ENCODE measurements around the gene ZFP91.

Gene ZFP91

DNA sequence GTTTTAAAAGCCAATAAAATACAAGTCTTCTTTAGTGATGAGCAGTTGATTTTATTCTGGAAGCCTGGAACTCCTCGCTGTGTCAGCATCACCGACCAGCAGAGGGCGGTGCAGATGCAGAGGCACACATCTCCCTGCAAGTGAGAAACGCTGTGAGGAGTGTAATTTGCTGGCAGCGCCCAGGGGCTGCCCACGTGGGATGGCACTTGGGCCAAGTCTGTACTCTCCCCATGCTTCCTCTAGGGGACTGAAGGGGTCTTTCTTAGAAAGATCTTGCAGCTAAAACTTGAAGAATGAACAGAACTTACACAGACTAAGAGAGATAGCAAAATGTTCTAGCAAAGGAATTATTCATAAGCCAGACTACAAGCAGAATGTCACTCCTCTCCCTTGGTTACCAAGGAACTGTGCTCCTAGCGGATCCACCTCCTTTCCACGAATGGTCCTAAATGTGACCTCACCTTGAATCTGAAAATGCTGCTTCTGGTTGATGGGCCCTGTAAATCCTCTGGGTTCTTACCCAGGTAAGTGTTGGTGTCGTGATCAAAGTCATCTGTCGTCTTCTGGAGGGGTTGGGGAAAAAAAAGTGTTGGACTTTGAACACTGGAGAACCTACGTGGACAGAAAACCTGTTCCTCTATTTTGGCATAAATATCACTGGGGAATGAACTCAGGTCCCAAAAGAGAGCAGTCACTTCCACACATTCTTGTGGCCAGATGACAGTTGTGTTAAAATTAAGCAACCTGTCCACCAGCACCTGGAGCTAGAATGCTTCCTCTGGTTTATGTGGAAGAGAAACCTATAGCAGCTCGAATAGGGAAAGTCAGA is 75.4 kb downstream of the ZFP91 start:
- no peak for TF ChIP-seq TAF1 (IDR thresholded peaks at IDR 0.05; ENCODE audit: borderline replicate concordance, insufficient read depth, low read length)
- TF ChIP-seq, protein P1, sequence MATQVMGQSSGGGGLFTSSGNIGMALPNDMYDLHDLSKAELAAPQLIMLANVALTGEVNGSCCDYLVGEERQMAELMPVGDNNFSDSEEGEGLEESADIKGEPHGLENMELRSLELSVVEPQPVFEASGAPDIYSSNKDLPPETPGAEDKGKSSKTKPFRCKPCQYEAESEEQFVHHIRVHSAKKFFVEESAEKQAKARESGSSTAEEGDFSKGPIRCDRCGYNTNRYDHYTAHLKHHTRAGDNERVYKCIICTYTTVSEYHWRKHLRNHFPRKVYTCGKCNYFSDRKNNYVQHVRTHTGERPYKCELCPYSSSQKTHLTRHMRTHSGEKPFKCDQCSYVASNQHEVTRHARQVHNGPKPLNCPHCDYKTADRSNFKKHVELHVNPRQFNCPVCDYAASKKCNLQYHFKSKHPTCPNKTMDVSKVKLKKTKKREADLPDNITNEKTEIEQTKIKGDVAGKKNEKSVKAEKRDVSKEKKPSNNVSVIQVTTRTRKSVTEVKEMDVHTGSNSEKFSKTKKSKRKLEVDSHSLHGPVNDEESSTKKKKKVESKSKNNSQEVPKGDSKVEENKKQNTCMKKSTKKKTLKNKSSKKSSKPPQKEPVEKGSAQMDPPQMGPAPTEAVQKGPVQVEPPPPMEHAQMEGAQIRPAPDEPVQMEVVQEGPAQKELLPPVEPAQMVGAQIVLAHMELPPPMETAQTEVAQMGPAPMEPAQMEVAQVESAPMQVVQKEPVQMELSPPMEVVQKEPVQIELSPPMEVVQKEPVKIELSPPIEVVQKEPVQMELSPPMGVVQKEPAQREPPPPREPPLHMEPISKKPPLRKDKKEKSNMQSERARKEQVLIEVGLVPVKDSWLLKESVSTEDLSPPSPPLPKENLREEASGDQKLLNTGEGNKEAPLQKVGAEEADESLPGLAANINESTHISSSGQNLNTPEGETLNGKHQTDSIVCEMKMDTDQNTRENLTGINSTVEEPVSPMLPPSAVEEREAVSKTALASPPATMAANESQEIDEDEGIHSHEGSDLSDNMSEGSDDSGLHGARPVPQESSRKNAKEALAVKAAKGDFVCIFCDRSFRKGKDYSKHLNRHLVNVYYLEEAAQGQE (IDR thresholded peaks at IDR 0.05; ENCODE audit: insufficient read depth in 1 of 2, low read depth in 2 of 2, low read length in 2 of 2): no peak
- TF ChIP-seq POLR2AphosphoS5 (IDR thresholded peaks at IDR 0.05; ENCODE audit: low read depth, low read length): no peak
- TF ChIP-seq FOXP2 (optimal IDR thresholded peaks at IDR 0.05; ENCODE audit: borderline replicate concordance, extremely low read depth, extremely low read length, insufficient read depth): no peak
- no peak for TF ChIP-seq SIN3A (IDR thresholded peaks at IDR 0.05; ENCODE audit: borderline replicate concordance, insufficient read depth, low read length)

DNA sequence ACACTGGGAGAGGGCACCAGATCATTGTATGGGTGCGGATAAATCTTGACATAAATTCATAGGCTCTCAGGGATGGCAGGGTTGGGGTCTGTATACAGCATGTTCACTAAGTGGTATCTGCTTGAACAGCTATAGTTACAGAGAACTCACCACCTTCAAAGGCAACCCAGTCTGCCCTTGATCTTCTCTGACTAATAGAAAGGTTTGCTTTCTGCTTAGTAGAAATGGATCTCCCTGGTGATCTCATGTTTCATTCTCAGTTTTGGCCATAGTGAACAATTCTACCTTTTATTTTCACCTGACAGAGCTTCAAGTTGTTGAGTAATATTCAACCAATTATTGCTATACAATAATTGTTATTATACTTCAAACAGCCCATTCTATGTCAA is 76.0 kb downstream of the ZFP91 start:
- TF ChIP-seq, protein P1 (IDR thresholded peaks at IDR 0.05; ENCODE audit: insufficient read depth in 1 of 2, low read depth in 2 of 2, low read length in 2 of 2): no peak
- no peak for TF ChIP-seq POLR2AphosphoS5 (IDR thresholded peaks at IDR 0.05; ENCODE audit: low read depth, low read length)
- no peak for TF ChIP-seq TAF1 (IDR thresholded peaks at IDR 0.05; ENCODE audit: borderline replicate concordance, insufficient read depth, low read length)

DNA sequence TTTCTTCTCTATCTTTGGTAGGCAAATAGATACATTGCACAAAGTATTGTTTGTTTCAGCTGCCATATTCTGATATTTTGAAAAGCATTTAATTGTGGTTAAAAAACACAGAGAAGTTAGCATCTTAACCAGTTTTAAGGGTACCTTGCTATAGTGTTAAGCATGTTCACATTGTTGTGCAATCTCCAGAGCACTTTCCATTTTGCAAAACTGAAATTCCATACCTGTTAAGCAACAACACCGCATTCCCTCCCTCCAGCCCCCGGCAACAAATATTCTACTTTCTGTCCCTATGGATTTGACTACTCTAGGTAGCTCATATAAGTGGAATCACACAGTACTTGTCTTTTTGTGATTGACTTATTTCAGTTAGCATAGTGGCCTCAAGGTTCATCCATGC is 77.5 kb downstream of the ZFP91 start:
- TF ChIP-seq FOXP2 (optimal IDR thresholded peaks at IDR 0.05; ENCODE audit: borderline replicate concordance, extremely low read depth, extremely low read length, insufficient read depth): no peak
- no peak for TF ChIP-seq POLR2AphosphoS5 (IDR thresholded peaks at IDR 0.05; ENCODE audit: low read depth, low read length)
- TF ChIP-seq, protein P1 (IDR thresholded peaks at IDR 0.05; ENCODE audit: insufficient read depth in 1 of 2, low read depth in 2 of 2, low read length in 2 of 2): no peak
- TF ChIP-seq TAF1 (IDR thresholded peaks at IDR 0.05; ENCODE audit: borderline replicate concordance, insufficient read depth, low read length): no peak
- no peak for TF ChIP-seq SIN3A (IDR thresholded peaks at IDR 0.05; ENCODE audit: borderline replicate concordance, insufficient read depth, low read length)

DNA sequence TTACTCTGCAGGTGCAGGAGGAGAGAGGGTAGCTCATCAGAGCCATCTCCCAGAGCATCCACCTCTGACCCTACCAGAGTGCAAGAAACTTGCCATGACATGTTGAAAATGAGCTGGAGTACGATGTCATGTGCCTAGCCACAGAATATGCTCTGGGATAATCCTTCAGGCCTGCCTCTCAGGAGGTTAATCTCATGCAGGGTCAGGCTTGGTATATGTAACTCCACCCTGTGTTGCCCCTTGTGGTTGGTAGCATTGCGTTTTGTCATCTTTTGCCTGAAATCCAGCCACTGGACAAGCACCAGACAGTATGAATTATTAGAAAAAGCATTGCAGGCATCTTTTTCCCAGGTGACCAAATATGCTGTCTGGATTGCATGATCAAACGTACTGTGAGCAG is 79.8 kb downstream of the ZFP91 start:
- TF ChIP-seq FOXP2 (optimal IDR thresholded peaks at IDR 0.05; ENCODE audit: borderline replicate concordance, extremely low read depth, extremely low read length, insufficient read depth): no peak
- no peak for TF ChIP-seq POLR2AphosphoS5 (IDR thresholded peaks at IDR 0.05; ENCODE audit: low read depth, low read length)
- TF ChIP-seq, protein P1 (IDR thresholded peaks at IDR 0.05; ENCODE audit: insufficient read depth in 1 of 2, low read depth in 2 of 2, low read length in 2 of 2): no peak
- no peak for TF ChIP-seq TAF1 (IDR thresholded peaks at IDR 0.05; ENCODE audit: borderline replicate concordance, insufficient read depth, low read length)
- TF ChIP-seq SIN3A (IDR thresholded peaks at IDR 0.05; ENCODE audit: borderline replicate concordance, insufficient read depth, low read length): no peak
